Activated CD4-positive, alpha-beta T cell treated with anti-CD3 and anti-CD28 coated beads, Interleukin-2, amount 10 ng/mL, durations not matched to agents 24 days and 14 days (primary cell): ENCODE measurements around the gene LSM4. TPM values are rescaled to one million over a fixed set of nuclear protein-coding genes. Genes with fewer than 3 reads are reported as not detected.
A peak's percentile ranks its signal among the peaks of the same experiment; 100 is the strongest.
"Not testable (repeated sequence)": the region's sequence is repeated elsewhere in the genome, so short reads cannot be mapped to it uniquely, and the experiment has no call there.

Experiments
- DNase-seq: peaks from one replicate; pipeline ENCODE4 v3.0.0; 2022
- H3K27ac Mint-ChIP-seq: one replicate; pipeline ENCODE4 v1.8.0; 2022; ENCODE audit warnings: mild to moderate bottlenecking, mixed read lengths
- H3K27me3 Mint-ChIP-seq: one replicate; pipeline ENCODE4 v1.8.0; 2022; ENCODE audit warnings: mixed read lengths
- H3K36me3 Mint-ChIP-seq: one replicate; pipeline ENCODE4 v1.8.0; 2022; ENCODE audit warnings: low read depth, mild to moderate bottlenecking, mixed read lengths
- H3K4me1 Mint-ChIP-seq: one replicate; pipeline ENCODE4 v1.8.0; 2021; ENCODE audit warnings: mixed read lengths
- H3K4me3 Mint-ChIP-seq: one replicate; pipeline ENCODE4 v1.8.0; 2022; ENCODE audit warnings: mild to moderate bottlenecking, moderate library complexity, mixed read lengths
- H3K9me3 Mint-ChIP-seq: one replicate; pipeline ENCODE4 v1.8.0; 2021; ENCODE audit warnings: mixed read lengths
- intact Hi-C: fragments of 100-400 bp; cut with micrococcal nuclease; formaldehyde crosslinking; loops from one replicate; pipeline ENCODE4 v1.15.1; 2023
- total RNA-seq: library from RNA; stranded (reverse); gene quantifications from 2 replicates; pipeline ENCODE4 v1.2.3, GENCODE V29; 2022

Gene LSM4
- total RNA-seq, 1 donor from 2014 or later, result 225 TPM

DNA sequence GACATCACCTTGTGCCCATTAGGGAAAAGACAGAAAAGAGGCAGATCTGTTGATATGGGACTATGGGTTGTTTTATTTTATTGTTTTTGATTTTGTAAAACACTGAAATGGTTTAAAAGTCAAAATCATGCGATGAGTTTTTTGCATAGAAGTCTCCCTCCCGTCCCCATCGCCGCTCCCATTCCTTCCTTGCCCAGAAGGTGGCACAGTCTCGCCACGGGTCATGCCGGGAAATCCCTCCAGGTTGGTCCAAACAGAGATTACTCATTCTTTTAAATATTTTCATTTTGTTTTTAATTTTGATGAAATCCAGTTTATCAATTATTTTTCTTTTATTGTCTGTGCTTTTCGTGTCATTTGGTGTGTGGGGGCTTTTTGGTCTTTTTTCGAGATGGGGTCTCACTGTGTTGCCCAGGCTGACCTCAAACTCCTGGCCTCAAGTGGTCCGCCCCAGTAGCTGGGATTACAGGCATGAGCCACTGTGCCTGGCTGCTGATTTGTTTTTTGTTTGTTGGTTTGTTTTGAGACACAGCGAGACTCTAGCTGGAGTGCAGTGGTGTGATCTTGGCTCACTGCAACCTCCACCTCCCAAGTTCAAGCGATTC is 26.8 kb upstream of the LSM4 start:
- H3K9me3 Mint-ChIP-seq, result no peaks in the 10 kb centered on the region
- no peaks in the 10 kb centered on the region for H3K4me1 Mint-ChIP-seq
- H3K4me3 Mint-ChIP-seq, result no peak overlapping the region
- DNase-seq, result peak; percentile 71
- no peaks in the 10 kb centered on the region for H3K27me3 Mint-ChIP-seq
- H3K36me3 Mint-ChIP-seq, result peaks cover 8% of the 10 kb centered on the region
- no peak overlapping the region for H3K27ac Mint-ChIP-seq
- intact Hi-C loops, result loop anchor here (2.0 kb wide), 1 partner anchor 61 kb away; no protein-coding TSS in a partner anchor

- intact Hi-C loops, result loop anchor here (2.0 kb wide), 1 partner anchor 62 kb away; no protein-coding TSS in a partner anchor
- H3K27ac Mint-ChIP-seq, H3K36me3 Mint-ChIP-seq, H3K9me3 Mint-ChIP-seq, H3K4me1 Mint-ChIP-seq, H3K4me3 Mint-ChIP-seq, H3K27me3 Mint-ChIP-seq, DNase-seq: not testable (repeated sequence)
Measured at GRCh38 chr19:18348818-18349339, 26.0 kb upstream of the LSM4 start.

- no peaks in the 10 kb centered on the region for H3K27me3 Mint-ChIP-seq
- no peaks in the 10 kb centered on the region for H3K4me1 Mint-ChIP-seq
- no peak overlapping the region for H3K27ac Mint-ChIP-seq
- no peaks in the 10 kb centered on the region for H3K9me3 Mint-ChIP-seq
- no peak for DNase-seq
- H3K36me3 Mint-ChIP-seq, result peaks cover 10% of the 10 kb centered on the region
- intact Hi-C loops, result loop anchor here (2.0 kb wide), 1 partner anchor 63 kb away; no protein-coding TSS in a partner anchor
- no peak overlapping the region for H3K4me3 Mint-ChIP-seq
Measured at GRCh38 chr19:18348171-18348570, 25.3 kb upstream of the LSM4 start.

GRCh38 chr19:18346091-18346490 is 23.2 kb upstream of the LSM4 start:
- intact Hi-C loops, result no loop called here
- H3K27me3 Mint-ChIP-seq, result no peaks in the 10 kb centered on the region
- DNase-seq, result no peak
- peaks cover 13% of the 10 kb centered on the region for H3K36me3 Mint-ChIP-seq
- no peak overlapping the region for H3K4me3 Mint-ChIP-seq
- no peak overlapping the region for H3K27ac Mint-ChIP-seq
- no peaks in the 10 kb centered on the region for H3K9me3 Mint-ChIP-seq
- peaks cover 6% of the 10 kb centered on the region for H3K4me1 Mint-ChIP-seq

DNA sequence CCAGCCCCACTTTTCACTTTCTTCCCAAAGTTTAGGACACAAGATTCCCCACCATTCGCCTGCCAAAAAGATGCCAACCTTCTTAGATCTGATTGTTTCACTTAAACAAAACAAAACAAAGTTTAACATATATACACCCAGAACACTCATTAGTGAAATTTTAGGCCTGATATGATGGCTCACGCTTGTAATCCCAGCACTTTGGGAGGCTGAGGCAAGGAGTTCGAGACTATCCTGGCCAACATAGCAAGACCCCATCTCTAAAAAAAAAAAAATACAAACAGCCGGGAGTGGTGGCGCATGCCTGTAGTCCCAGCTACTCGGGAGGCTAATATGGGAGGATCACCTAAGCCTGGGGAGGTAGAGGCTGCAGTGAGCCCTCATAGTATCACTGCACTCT is 22.4 kb upstream of the LSM4 start:
- no peak overlapping the region for H3K27ac Mint-ChIP-seq
- peaks cover 13% of the 10 kb centered on the region for H3K36me3 Mint-ChIP-seq
- intact Hi-C loops, result no loop called here
- DNase-seq, result no peak
- H3K9me3 Mint-ChIP-seq, result no peaks in the 10 kb centered on the region
- H3K4me3 Mint-ChIP-seq, result no peak overlapping the region
- peaks cover 7% of the 10 kb centered on the region for H3K4me1 Mint-ChIP-seq
- H3K27me3 Mint-ChIP-seq, result no peaks in the 10 kb centered on the region

DNA sequence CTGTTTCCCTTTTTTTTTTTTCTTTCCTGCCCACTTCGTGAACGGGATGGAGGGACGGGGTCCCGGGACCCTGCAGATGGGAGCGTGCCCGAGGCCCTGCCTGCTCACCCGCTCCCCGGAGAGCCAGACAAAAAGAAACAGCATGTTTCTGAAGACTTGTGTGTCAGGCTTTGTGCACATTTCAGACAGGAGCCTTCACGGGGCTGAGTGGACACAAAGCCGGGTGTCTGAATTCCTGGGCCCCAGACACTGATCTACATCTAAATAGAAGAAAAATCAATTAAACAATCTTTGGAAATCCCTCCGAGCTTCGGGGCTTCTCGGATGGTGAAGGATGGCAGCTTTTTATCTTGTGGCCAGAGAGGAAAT is 21.7 kb upstream of the LSM4 start:
- peaks cover 8% of the 10 kb centered on the region for H3K4me1 Mint-ChIP-seq
- no peaks in the 10 kb centered on the region for H3K27me3 Mint-ChIP-seq
- no peak overlapping the region for H3K27ac Mint-ChIP-seq
- intact Hi-C loops, result no loop called here
- DNase-seq, result no peak
- no peak overlapping the region for H3K4me3 Mint-ChIP-seq
- H3K9me3 Mint-ChIP-seq, result no peaks in the 10 kb centered on the region
- peaks cover 13% of the 10 kb centered on the region for H3K36me3 Mint-ChIP-seq

- H3K4me1 Mint-ChIP-seq, result peaks cover 10% of the 10 kb centered on the region
- H3K4me3 Mint-ChIP-seq, result no peak overlapping the region
- peak overlapping the region; percentile 29 for H3K27ac Mint-ChIP-seq
- intact Hi-C loops, result no loop called here
- H3K36me3 Mint-ChIP-seq, result peaks cover 13% of the 10 kb centered on the region
- H3K9me3 Mint-ChIP-seq, result no peaks in the 10 kb centered on the region
- no peak for DNase-seq
- H3K27me3 Mint-ChIP-seq, result no peaks in the 10 kb centered on the region
Measured at GRCh38 chr19:18342090-18342632, 19.3 kb upstream of the LSM4 start.

- H3K4me3 Mint-ChIP-seq, result peak overlapping the region; percentile 84
- intact Hi-C loops, result loop anchor here (1.0 to 2.0 kb wide), 2 partner anchors 70 to 138 kb away; no protein-coding TSS in a partner anchor
- H3K27me3 Mint-ChIP-seq, result no peaks in the 10 kb centered on the region
- peak; percentile 86 for DNase-seq
- H3K36me3 Mint-ChIP-seq, result peaks cover 8% of the 10 kb centered on the region
- peaks cover 10% of the 10 kb centered on the region for H3K4me1 Mint-ChIP-seq
- peak overlapping the region; percentile 90 for H3K27ac Mint-ChIP-seq
- H3K9me3 Mint-ChIP-seq, result no peaks in the 10 kb centered on the region
Measured at GRCh38 chr19:18340990-18341868, 18.4 kb upstream of the LSM4 start.

DNA sequence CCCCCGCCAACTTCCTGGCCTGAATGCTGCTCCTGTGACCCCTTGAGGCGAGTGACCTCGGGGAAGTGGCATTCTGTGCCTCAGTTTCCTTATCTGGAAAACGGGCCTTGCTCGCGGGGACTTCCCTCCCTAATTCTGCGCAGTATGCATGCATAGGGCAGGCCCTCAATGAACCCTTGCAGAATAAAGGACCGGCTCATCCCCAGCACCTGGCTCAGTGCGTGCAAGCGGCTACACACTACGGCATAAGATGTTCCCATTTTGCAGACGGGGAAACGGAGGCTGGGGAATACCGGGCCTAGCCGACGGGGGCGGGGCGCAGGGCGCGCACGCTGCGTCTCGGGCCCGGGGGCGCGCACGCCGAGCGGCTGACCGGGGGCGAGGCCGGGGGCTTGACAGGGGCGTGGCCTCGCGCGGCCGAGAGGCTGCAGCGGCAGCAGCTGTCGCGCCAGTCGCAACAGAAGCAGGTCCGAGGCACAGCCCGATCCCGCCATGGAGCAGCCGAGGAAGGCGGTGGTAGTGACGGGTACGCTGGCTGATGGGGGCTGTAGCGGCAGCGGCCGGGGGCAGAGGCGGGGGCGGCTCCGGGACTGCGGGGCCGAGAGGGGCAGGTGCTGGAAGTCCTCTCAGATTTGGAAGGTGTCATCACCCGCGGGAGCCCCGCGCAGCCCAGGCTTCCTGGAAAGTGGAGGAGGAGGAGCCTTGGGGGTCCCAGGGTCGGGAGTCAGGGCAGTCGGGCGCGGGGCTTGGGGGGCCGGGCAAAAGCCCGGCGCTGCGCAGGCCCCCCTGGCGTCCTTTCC is 17.5 kb upstream of the LSM4 start, which contains the start of gene PGPEP1:
PGPEP1 (plus strand) TSS at position 409 of the 800 bp plus-strand sequence; CDS start at position 493, 84 bp downstream.
- DNase-seq, result peak; percentile 91
- peak within 1 kb of the TSS; percentile 84 for H3K4me3 Mint-ChIP-seq
- H3K36me3 Mint-ChIP-seq, result peaks cover 7% of the 10 kb centered on the region
- no peaks in the 10 kb centered on the region for H3K27me3 Mint-ChIP-seq
- peaks cover 10% of the 10 kb centered on the region for H3K4me1 Mint-ChIP-seq
- intact Hi-C loops, result loop anchor here (1.0 to 2.0 kb wide), 2 partner anchors 70 to 137 kb away; no protein-coding TSS in a partner anchor
- H3K27ac Mint-ChIP-seq, result peak within 1 kb of the TSS; percentile 90
- no peaks in the 10 kb centered on the region for H3K9me3 Mint-ChIP-seq

GRCh38 chr19:18339723-18340122 is 16.8 kb upstream of the LSM4 start:
- DNase-seq, result no peak
- Mint-ChIP-seq H3K4me1 (peaks cover 10% of the 10 kb centered on the region), H3K4me3 (peak overlapping the region; percentile 84), H3K36me3 (peaks cover 7% of the 10 kb centered on the region), H3K27me3 (no peaks in the 10 kb centered on the region), H3K9me3 (no peaks in the 10 kb centered on the region), H3K27ac (peak overlapping the region; percentile 74)
- intact Hi-C loops, result loop anchor here (1.0 to 2.0 kb wide), 2 partner anchors 71 to 136 kb away; no protein-coding TSS in a partner anchor

- intact Hi-C loops, result no loop called here
- Mint-ChIP-seq H3K27ac (no peak overlapping the region), H3K36me3 (peaks cover 7% of the 10 kb centered on the region), H3K27me3 (no peaks in the 10 kb centered on the region), H3K9me3 (no peaks in the 10 kb centered on the region), H3K4me1 (peaks cover 10% of the 10 kb centered on the region), H3K4me3 (peak overlapping the region; percentile 1)
- DNase-seq, result no peak
Measured at GRCh38 chr19:18338541-18338940, 15.7 kb upstream of the LSM4 start.

DNA sequence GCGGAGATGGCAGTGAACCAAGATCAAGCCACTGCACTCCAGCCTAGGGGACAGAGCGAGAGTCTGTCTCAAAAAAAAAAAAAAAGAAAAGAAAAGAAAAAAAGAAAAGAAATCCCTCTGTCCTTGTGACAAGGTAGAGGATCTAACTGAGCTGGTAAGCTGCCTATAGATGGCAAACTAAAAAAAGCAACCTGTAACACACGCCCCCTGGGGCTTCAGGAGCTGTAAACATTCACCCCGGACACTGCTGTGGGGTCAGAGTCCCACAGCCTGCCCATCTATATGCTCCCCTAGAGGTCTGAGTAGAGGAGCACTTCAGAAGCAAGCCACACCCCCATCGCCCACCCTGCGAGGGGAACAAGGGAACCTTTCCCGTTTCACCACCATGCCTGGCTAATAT is 13.2 kb upstream of the LSM4 start:
- Mint-ChIP-seq H3K36me3 (no peaks in the 10 kb centered on the region), H3K4me3 (no peak overlapping the region), H3K9me3 (no peaks in the 10 kb centered on the region), H3K27ac (no peak overlapping the region), H3K27me3 (no peaks in the 10 kb centered on the region), H3K4me1 (peaks cover 5% of the 10 kb centered on the region)
- DNase-seq, result no peak
- intact Hi-C loops, result no loop called here

GRCh38 chr19:18333680-18334079 is 10.8 kb upstream of the LSM4 start:
- Mint-ChIP-seq H3K4me3 (no peak overlapping the region), H3K27ac (no peak overlapping the region)
- no peak for DNase-seq

More at GRCh38 chr19:18333680-18334079, 10.8 kb upstream of the LSM4 start:
- Mint-ChIP-seq H3K36me3 (no peaks in the 10 kb centered on the region), H3K9me3 (no peaks in the 10 kb centered on the region), H3K4me1 (peaks cover 7% of the 10 kb centered on the region), H3K27me3 (no peaks in the 10 kb centered on the region)
- intact Hi-C loops, result no loop called here
